H1 (cell line): ENCODE data around the gene ZNF451. TPM values are rescaled to one million over a fixed set of nuclear protein-coding genes. Genes with fewer than 3 reads are reported as not detected.

ENCODE experiments used
- CTCF ChIA-PET: fragments of 300-600 bp; sonication (Branson Sonifier 250); formaldehyde crosslinking; loops from one replicate; lab custom pipeline; 2021; ENCODE audit not compliant: partially characterized antibody; lab: Charles Lee
- POLR2A ChIA-PET: fragments of 300-600 bp; sonication (Branson Sonifier 250); formaldehyde crosslinking; loops from one replicate; lab custom pipeline; 2021; ENCODE audit warnings: inconsistent platforms; ENCODE audit not compliant: partially characterized antibody; lab: Charles Lee
- DNase-seq, 2 experiments: peaks; one replicate each; pipeline versions ENCODE4 v3.0.0 to v3.0.0-alpha.2; 2010 to 2022; ENCODE audit warnings: low spot score in 2 of 2, low read depth in 1 of 2, mixed read lengths in 1 of 2
- FAIRE-seq: peaks from 2 replicates; lab custom pipeline; 2011; peaks lifted over from hg19 to GRCh38; lab: Jason Lieb, UNC
- H2AFZ ChIP-seq: 2 replicates; pipeline ENCODE4 v1.8.1; 2012; ENCODE audit warnings: low read length, inconsistent platforms
- H2AK5ac ChIP-seq: 2 replicates; pipeline ENCODE4 v1.6.1; 2013; ENCODE audit warnings: low read depth, low read length
- H2BK120ac ChIP-seq: replicated peaks from 2 replicates; pipeline ENCODE3; 2013; ENCODE audit warnings: low read depth, low read length, inconsistent platforms
- H2BK12ac ChIP-seq: 2 replicates; pipeline ENCODE4 v1.6.1; 2013; ENCODE audit warnings: low read depth, low read length
- H2BK15ac ChIP-seq: 2 replicates; pipeline ENCODE4 v1.6.1; 2013; ENCODE audit warnings: low read length
- H2BK20ac ChIP-seq: 2 replicates; pipeline ENCODE4 v1.6.1; 2013; ENCODE audit warnings: low read length
- H2BK5ac ChIP-seq: 2 replicates; pipeline ENCODE4 v1.6.1; 2013; ENCODE audit warnings: low read depth, low read length
- H3K14ac ChIP-seq: 2 replicates; pipeline ENCODE4 v1.6.1; 2013; ENCODE audit warnings: inconsistent platforms; ENCODE audit not compliant: insufficient read length
- H3K18ac ChIP-seq: 2 replicates; pipeline ENCODE4 v1.6.1; 2013; ENCODE audit warnings: low read length; ENCODE audit errors: extremely low read depth
- H3K23ac ChIP-seq: 2 replicates; pipeline ENCODE4 v1.6.1; 2013; ENCODE audit warnings: inconsistent platforms; ENCODE audit not compliant: insufficient read length
- H3K23me2 ChIP-seq: 2 replicates; pipeline ENCODE4 v1.6.1; 2013; ENCODE audit warnings: low read depth, low read length
- H3K27ac ChIP-seq: 2 replicates; pipeline ENCODE4 v1.6.1; 2011; ENCODE audit warnings: low read depth, low read length, inconsistent platforms
- H3K27me3 ChIP-seq, 4 experiments: replicated peaks in 1 of 4; 1 replicate in 1 of 4; 2 replicates in 3 of 4; pipeline versions ENCODE4 v1.6.1 to v1.8.1; 2011 to 2013; ENCODE audit warnings: low read length in 3 of 4, mild to moderate bottlenecking in 3 of 4, inconsistent platforms in 2 of 4, mixed read lengths in 2 of 4, moderate library complexity in 1 of 4; ENCODE audit not compliant: control insufficient read depth in 3 of 4, insufficient read depth in 3 of 4; ENCODE audit errors: extremely low read depth in 1 of 4
- H3K36me3 ChIP-seq, 4 experiments: 2 replicates each; pipeline versions ENCODE4 v1.6.1 to v1.8.1; 2011 to 2013; ENCODE audit warnings: mild to moderate bottlenecking in 4 of 4, low read length in 3 of 4, moderate library complexity in 2 of 4, control low read depth in 1 of 4, inconsistent platforms in 1 of 4; ENCODE audit not compliant: insufficient read depth in 4 of 4, control insufficient read depth in 2 of 4
- H3K4ac ChIP-seq: replicated peaks from 2 replicates; pipeline ENCODE3; 2013; ENCODE audit warnings: low read length, low read depth, mixed read lengths, inconsistent platforms; ENCODE audit not compliant: insufficient read length
- H3K4me1 ChIP-seq, 4 experiments: replicated peaks in 1 of 4; 1 replicate in 1 of 4; 2 replicates in 3 of 4; pipeline versions ENCODE4 v1.6.1 to v1.8.1; 2011 to 2013; ENCODE audit warnings: low read length in 3 of 4, inconsistent platforms in 2 of 4, mixed read lengths in 1 of 4; ENCODE audit not compliant: insufficient read depth in 4 of 4, control insufficient read depth in 3 of 4
- H3K4me2 ChIP-seq, 2 experiments: 2 replicates each; pipeline versions ENCODE4 v1.6.1 to v1.8.1; 2011 to 2013; ENCODE audit warnings: low read depth in 2 of 2, low read length in 2 of 2, control low read depth in 1 of 2, inconsistent platforms in 1 of 2, mild to moderate bottlenecking in 1 of 2; ENCODE audit not compliant: insufficient read depth in 1 of 2
- H3K4me3 ChIP-seq, 4 experiments: fragments of 200-600, 300-600 bp in 1 of 4; sonication (generic), shearing (Covaris generic), sonication (Bioruptor Twin) in 1 of 4; 2 replicates each; pipeline versions ENCODE4 v1.5.1 to v1.8.1; 2011 to 2016; ENCODE audit warnings: low read length in 4 of 4, low read depth in 3 of 4, control low read depth in 2 of 4, inconsistent platforms in 2 of 4, mild to moderate bottlenecking in 2 of 4, mixed read lengths in 1 of 4, moderate library complexity in 1 of 4; ENCODE audit not compliant: insufficient read depth in 2 of 4; ENCODE audit errors: extremely low read depth in 1 of 4
- H3K56ac ChIP-seq: replicated peaks from 2 replicates; pipeline ENCODE3; 2013; ENCODE audit warnings: low read depth, mild to moderate bottlenecking, mixed read lengths, low read length, inconsistent platforms; ENCODE audit not compliant: insufficient read length
- H3K79me1 ChIP-seq: 2 replicates; pipeline ENCODE4 v1.6.1; 2013; ENCODE audit warnings: low read depth, low read length, control low read depth
- H3K79me2 ChIP-seq, 2 experiments: 2 replicates each; pipeline versions ENCODE4 v1.6.1 to v1.8.1; 2012 to 2013; ENCODE audit warnings: low read length in 2 of 2, mild to moderate bottlenecking in 2 of 2, inconsistent platforms in 1 of 2; ENCODE audit not compliant: insufficient read depth in 2 of 2, control insufficient read depth in 1 of 2
- H3K9ac ChIP-seq, 4 experiments: replicated peaks in 1 of 4; 1 replicate in 1 of 4; 2 replicates in 3 of 4; pipeline versions ENCODE4 v1.6.1 to v1.8.1; 2011 to 2013; ENCODE audit warnings: low read depth in 3 of 4, low read length in 3 of 4, control low read depth in 2 of 4, mild to moderate bottlenecking in 2 of 4, moderate library complexity in 2 of 4, inconsistent platforms in 1 of 4; ENCODE audit errors: extremely low read depth in 1 of 4
- H3K9me3 ChIP-seq, 2 experiments: 2 replicates each; pipeline versions ENCODE4 v1.6.1 to v1.8.1; 2012 to 2013; ENCODE audit warnings: mild to moderate bottlenecking in 2 of 2, moderate library complexity in 2 of 2, control low read depth in 1 of 2, inconsistent platforms in 1 of 2, low read depth in 1 of 2, low read length in 1 of 2, mixed read lengths in 1 of 2; ENCODE audit not compliant: insufficient read depth in 2 of 2
- H4K20me1 ChIP-seq, 2 experiments: replicated peaks in 1 of 2; 2 replicates each; pipeline versions ENCODE3 to v1.8.1; 2011 to 2013; ENCODE audit warnings: inconsistent platforms in 2 of 2, low read length in 2 of 2, mild to moderate bottlenecking in 1 of 2; ENCODE audit not compliant: insufficient read depth in 2 of 2, control insufficient read depth in 1 of 2
- H4K5ac ChIP-seq: 2 replicates; pipeline ENCODE4 v1.6.1; 2013; ENCODE audit warnings: low read length, low read depth, mixed read lengths, inconsistent platforms; ENCODE audit not compliant: insufficient read length
- H4K8ac ChIP-seq: 2 replicates; pipeline ENCODE4 v1.8.0; 2013; ENCODE audit warnings: mild to moderate bottlenecking, moderate library complexity, low read length, inconsistent platforms; ENCODE audit not compliant: insufficient read depth; ENCODE audit errors: extremely low read depth
- H4K91ac ChIP-seq: replicated peaks from 2 replicates; pipeline ENCODE3; 2013; ENCODE audit warnings: low read length, mixed read lengths, inconsistent platforms; ENCODE audit not compliant: insufficient read length
- BACH1 ChIP-seq: IDR thresholded peaks from 2 replicates; pipeline ENCODE4 v1.6.1; 2012; ENCODE audit warnings: low read length, improper control_type of control experiment
- BRCA1 ChIP-seq: IDR thresholded peaks from 2 replicates; pipeline ENCODE4 v1.6.1; 2012; ENCODE audit warnings: low read depth, low read length, improper control_type of control experiment
- CEBPB ChIP-seq: IDR thresholded peaks from 2 replicates; pipeline ENCODE4 v1.6.1; 2012; ENCODE audit warnings: low read depth, low read length
- EGR1 ChIP-seq: IDR thresholded peaks from 2 replicates; pipeline ENCODE4 v1.6.1; 2011; ENCODE audit warnings: low read depth, low read length, borderline replicate concordance
- JUN ChIP-seq: IDR thresholded peaks from 2 replicates; pipeline ENCODE4 v1.6.1; 2011; ENCODE audit warnings: low read depth, mild to moderate bottlenecking, improper control_type of control experiment, low read length
- KDM5A ChIP-seq: fragments of 200-600 bp; IDR thresholded peaks from 2 replicates; pipeline ENCODE4 v1.7.1; 2012; ENCODE audit warnings: mild to moderate bottlenecking, low read length, inconsistent platforms, mixed read lengths
- NRF1 ChIP-seq: IDR thresholded peaks from 2 replicates; pipeline ENCODE4 v1.6.1; 2011; ENCODE audit warnings: mild to moderate bottlenecking, low read depth, low read length, improper control_type of control experiment
- POLR2AphosphoS5 ChIP-seq: IDR thresholded peaks from 2 replicates; pipeline ENCODE4 v1.6.1; 2011; ENCODE audit warnings: low read depth, low read length
- RBBP5 ChIP-seq: IDR thresholded peaks from 2 replicates; pipeline ENCODE4 v1.7.1; 2012; ENCODE audit warnings: low read depth, mild to moderate bottlenecking, inconsistent platforms, low read length, moderate library complexity, borderline replicate concordance
- RXRA ChIP-seq: IDR thresholded peaks from 2 replicates; pipeline ENCODE4 v1.6.1; 2011; ENCODE audit warnings: low read depth, mild to moderate bottlenecking, low read length, moderate library complexity; ENCODE audit not compliant: insufficient read depth
- SAP30 ChIP-seq: fragments of 300-600 bp; sonication (generic); IDR thresholded peaks from 2 replicates; pipeline ENCODE4 v1.7.1; 2012; ENCODE audit warnings: low read length, moderate library complexity, mild to moderate bottlenecking, inconsistent platforms; ENCODE audit not compliant: insufficient read depth, insufficient replicate concordance
- SP4 ChIP-seq: IDR thresholded peaks from 2 replicates; pipeline ENCODE4 v1.6.1; 2012; ENCODE audit warnings: low read length, inconsistent platforms
- ZNF274 ChIP-seq: IDR thresholded peaks from 2 replicates; pipeline ENCODE4 v1.7.0; 2012; ENCODE audit warnings: low read length, borderline replicate concordance; ENCODE audit errors: extremely low read depth
- WGBS, 2 experiments: shearing (Covaris generic) in 1 of 2; methylation state at CpG; one replicate each; pipeline versions ENCODE4 v1.1.6 to v1.1.7; 2013 to 2015; ENCODE audit warnings: low lambda C conversion rate in 2 of 2, mixed read lengths in 2 of 2, inconsistent platforms in 1 of 2, low coverage in 1 of 2, missing lambda C conversion rate in 1 of 2; ENCODE audit not compliant: insufficient replicate concordance in 2 of 2, insufficient coverage in 1 of 2, insufficient read length in 1 of 2; ENCODE audit errors: extremely low coverage in 1 of 2, missing lambda C conversion rate in 1 of 2; 5-methylcytosine and 5-hydroxymethylcytosine counted together
- polyA plus RNA-seq, 7 experiments: library from polyadenylated mRNA; depleted of rRNA in 3 of 7; stranded (reverse) in 5 of 7; unstranded in 2 of 7; fragments of >200 nt in 5 of 7; fragments of 200-250 nt in 2 of 7; gene quantifications; 1 replicate in 5 of 7; 2 replicates in 1 of 7; 4 replicates in 1 of 7; pipeline versions ENCODE4 v1.2.1 to v1.2.3, GENCODE V29; 2011 to 2013; ENCODE audit warnings: missing spikeins in 2 of 7, mixed read lengths in 2 of 7
- total RNA-seq: library from RNA; stranded (reverse); fragmentation: NEBNext Ultra II Directional; extraction: Animal tissue kit (Norgen Biotek cat#: 25700); gene quantifications from 2 replicates; pipeline ENCODE4 v1.2.1, GENCODE V29; 2021

The ZNF451 gene
- total and polyA plus RNA-seq, 2 of the 8 experiments (the other 6 are each of a cell fraction or from before 2014, with no cell fraction given), result 10.7 to 56.8 TPM

GRCh38 chr6:57210060-57210459 is 120.1 kb downstream of the ZNF451 start:
- CTCF ChIA-PET, result no interaction called here
- H2BK5ac ChIP-seq, result no peak overlapping the region
- no peak overlapping the region for H3K4me3 ChIP-seq
- no peak overlapping the region for H3K27ac ChIP-seq
- FAIRE-seq (no peak), DNase-seq (no peak)
- no peak overlapping the region for H3K18ac ChIP-seq
- WGBS, 2 experiments, result 87% methylated on average over 5 of the region's 5 CpGs; no CpG with 5 or more reads in 1 of the 2 experiments
- no peak overlapping the region for H4K5ac ChIP-seq
- H3K4ac ChIP-seq, result no peak overlapping the region
- no peak for TF ChIP-seq ZNF274
- no peak for TF ChIP-seq RXRA
- no peak for TF ChIP-seq POLR2AphosphoS5
- no peak for TF ChIP-seq NRF1
- no peak for TF ChIP-seq JUN
- no peak for TF ChIP-seq CEBPB
- TF ChIP-seq RBBP5, result no peak
- TF ChIP-seq BACH1, result no peak
- no peak for TF ChIP-seq EGR1
- TF ChIP-seq SAP30, result no peak
- no peak for TF ChIP-seq KDM5A
- TF ChIP-seq SP4, result no peak
- no peak for TF ChIP-seq BRCA1
- no peak overlapping the region for H3K56ac ChIP-seq
- H4K8ac ChIP-seq, result no peak overlapping the region
- peaks cover 1 to 5% of the 10 kb centered on the region in 2 experiments for H4K20me1 ChIP-seq
- no peak overlapping the region for H2BK20ac ChIP-seq
- H2AFZ ChIP-seq, result no peak overlapping the region
- no peak overlapping the region for H4K91ac ChIP-seq
- no peak overlapping the region for H3K14ac ChIP-seq
- H3K23ac ChIP-seq, result no peak overlapping the region
- peaks cover 3 to 50% of the 10 kb centered on the region in 2 experiments; a peak in 2 of 4 replicates for H3K79me2 ChIP-seq
- H3K4me1 ChIP-seq, result peaks cover 0 to 4% (median 0%) of the 10 kb centered on the region in 4 experiments; a peak in 2 of 7 replicates
- H3K27me3 ChIP-seq, result no peaks in the 10 kb centered on the region
- H3K79me1 ChIP-seq, result peaks cover 5% of the 10 kb centered on the region; the same call in 1 of the 2 replicates
- POLR2A ChIA-PET, result no interaction called here
- H3K9me3 ChIP-seq, result no peaks in the 10 kb centered on the region
- no peaks in the 10 kb centered on the region; a peak in 1 of 8 replicates for H3K36me3 ChIP-seq
- no peak overlapping the region for H3K9ac ChIP-seq
- H3K4me2 ChIP-seq, result no peak overlapping the region
- H2BK120ac ChIP-seq, result no peak overlapping the region
- no peak overlapping the region for H2BK15ac ChIP-seq
- H2BK12ac ChIP-seq, result no peak overlapping the region
- H3K23me2 ChIP-seq, result no peaks in the 10 kb centered on the region
- no peak overlapping the region for H2AK5ac ChIP-seq
